Measurements from ENCODE around the gene IRF4. TPM values are rescaled to one million over a fixed set of nuclear protein-coding genes. Genes with fewer than 3 reads are reported as not detected.

Gene IRF4
- total RNA-seq, 4 donors from 2014 or later: 0.54 to 2.3 (median 1.3) TPM

GRCh38 chr6:343960-344815, 47.4 kb upstream of the IRF4 start:
- no peak for DNase-seq
- 84 to 86% methylated on average over 20 of the region's 20 CpGs for WGBS, 2 donors
- intact Hi-C loops (cut with DNase I): no loop called here
- peaks cover 5 to 8% of the 10 kb centered on the region in 2 donors for H3K36me3 ChIP-seq
- no peak for TF ChIP-seq CTCF (IDR thresholded peaks at IDR 0.05)
- TF ChIP-seq POLR2A (IDR thresholded peaks at IDR 0.05): no peak
- H3K4me3 ChIP-seq (replicated peaks in 1 of 3): no peak overlapping the region
- no peaks in the 10 kb centered on the region for H3K4me1 ChIP-seq
- no peak overlapping the region for H3K27ac ChIP-seq
- no peaks in the 10 kb centered on the region for H3K9me3 ChIP-seq
- H3K27me3 ChIP-seq: no peaks in the 10 kb centered on the region

DNA sequence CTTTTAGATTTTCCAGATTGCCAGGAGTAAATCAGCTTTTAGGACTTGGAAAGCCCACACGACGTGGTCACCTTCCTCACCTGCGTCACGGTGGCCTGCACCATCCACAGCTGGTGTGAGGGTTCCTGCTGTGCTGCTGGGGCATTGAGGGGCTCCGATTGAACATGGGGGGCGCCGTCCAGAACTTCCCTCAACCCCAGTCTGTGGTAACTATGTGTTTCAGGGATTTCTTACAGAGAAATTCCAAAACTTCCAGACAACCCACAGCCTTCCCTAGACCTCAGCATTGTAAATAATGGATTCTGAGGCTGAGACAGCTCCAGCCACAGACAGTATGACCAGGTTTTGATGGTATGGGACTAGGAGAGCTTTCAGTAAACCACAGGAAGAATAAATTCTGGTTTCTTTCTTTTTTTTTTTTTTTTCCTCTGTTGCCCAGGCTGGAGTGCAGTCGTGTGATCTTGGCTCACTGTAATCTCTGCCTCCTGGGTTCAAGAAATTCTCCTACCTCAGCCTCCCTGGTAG, 46.7 kb upstream of the IRF4 start:
- Histone ChIP-seq H3K9me3 (no peaks in the 10 kb centered on the region), H3K4me3 (replicated peaks in 1 of 3) (no peak overlapping the region), H3K36me3 (peaks cover 11 to 12% of the 10 kb centered on the region in 2 donors), H3K4me1 (no peaks in the 10 kb centered on the region), H3K27ac (no peak overlapping the region), H3K27me3 (no peaks in the 10 kb centered on the region)
- no peak for TF ChIP-seq CTCF (IDR thresholded peaks at IDR 0.05)
- TF ChIP-seq POLR2A (IDR thresholded peaks at IDR 0.05): no peak
- DNase-seq: no peak
- intact Hi-C loops (cut with DNase I): no loop called here
- WGBS, 2 donors: 69 to 78% methylated on average over 8 of the region's 8 CpGs

DNA sequence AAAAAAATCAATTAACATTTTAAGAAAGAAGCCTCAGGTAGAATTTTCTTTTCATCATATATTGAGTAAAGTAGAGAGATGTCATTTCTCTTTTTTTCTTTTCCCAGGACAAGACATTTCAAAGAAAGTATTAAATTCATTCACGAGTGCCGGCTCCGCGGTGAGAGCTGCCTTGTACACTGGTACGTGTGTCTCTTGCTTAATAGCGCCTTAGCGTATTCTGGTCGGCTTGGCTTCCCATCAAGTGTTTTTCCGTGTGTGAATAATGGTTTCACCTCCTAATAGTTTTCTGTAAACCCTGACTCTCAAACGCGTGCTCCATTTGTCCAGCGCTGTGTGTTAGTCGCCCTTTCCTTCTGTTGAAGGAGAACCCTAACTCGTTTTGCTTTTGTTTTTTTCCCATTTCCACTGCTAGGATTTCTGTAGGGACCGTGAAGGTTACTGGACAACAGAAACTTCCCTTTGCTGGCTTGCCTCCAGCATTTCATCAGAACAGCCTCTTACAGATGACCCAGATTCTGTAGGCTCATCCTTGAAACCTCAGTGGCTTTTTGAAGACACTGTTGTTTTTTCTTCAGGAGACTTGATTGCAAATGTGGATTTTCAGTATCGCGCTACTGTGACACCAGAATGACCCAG, 45.7 kb upstream of the IRF4 start:
- H3K36me3 ChIP-seq: peaks cover 12% of the 10 kb centered on the region in 2 donors
- no peaks in the 10 kb centered on the region for H3K4me1 ChIP-seq
- 87 to 88% methylated on average over 17 of the region's 17 CpGs for WGBS, 2 donors
- no peak overlapping the region for H3K27ac ChIP-seq
- TF ChIP-seq POLR2A (IDR thresholded peaks at IDR 0.05) (no peak), CTCF (IDR thresholded peaks at IDR 0.05) (no peak)
- no peaks in the 10 kb centered on the region for H3K27me3 ChIP-seq
- no peaks in the 10 kb centered on the region for H3K9me3 ChIP-seq
- no peak for DNase-seq
- H3K4me3 ChIP-seq (replicated peaks in 1 of 3): no peak overlapping the region
- intact Hi-C loops (cut with DNase I): no loop called here

GRCh38 chr6:346386-347030, 45.0 kb upstream of the IRF4 start:
- no peak for TF ChIP-seq CTCF (IDR thresholded peaks at IDR 0.05)
- no peak for TF ChIP-seq POLR2A (IDR thresholded peaks at IDR 0.05)
- Histone ChIP-seq H3K36me3 (peaks cover 12% of the 10 kb centered on the region in 2 donors), H3K9me3 (no peaks in the 10 kb centered on the region), H3K4me3 (replicated peaks in 1 of 3) (no peak overlapping the region), H3K4me1 (no peaks in the 10 kb centered on the region), H3K27ac (no peak overlapping the region), H3K27me3 (no peaks in the 10 kb centered on the region)
- DNase-seq: no peak
- intact Hi-C loops (cut with DNase I): no loop called here
- WGBS, 2 donors: 82 to 84% methylated on average over 10 of the region's 10 CpGs
